Effector memory CD4-positive, alpha-beta T cell (primary cell): ENCODE measurements around the gene MTMR2.

Experiments
- DNase-seq, 3 donors: peaks; one replicate each; pipeline ENCODE4 v3.0.0-alpha.2; 2020
- H3K27ac ChIP-seq: 2 replicates; pipeline ENCODE4 v1.7.0; 2013; ENCODE audit warnings: mild to moderate bottlenecking, low read length, moderate library complexity; ENCODE audit not compliant: insufficient read depth, poor library complexity, severe bottlenecking
- H3K27me3 ChIP-seq: replicated peaks from 2 replicates; pipeline ENCODE4 v1.7.0; 2013; ENCODE audit warnings: mild to moderate bottlenecking, low read length; ENCODE audit not compliant: insufficient read depth, control insufficient read depth, poor library complexity, severe bottlenecking
- H3K36me3 ChIP-seq: 2 replicates; pipeline ENCODE4 v1.7.0; 2013; ENCODE audit warnings: mild to moderate bottlenecking, low read length, moderate library complexity; ENCODE audit not compliant: control insufficient read depth, insufficient read depth
- H3K4me1 ChIP-seq: 2 replicates; pipeline ENCODE4 v1.7.0; 2013; ENCODE audit warnings: low read length, mild to moderate bottlenecking; ENCODE audit not compliant: control insufficient read depth, insufficient read depth, poor library complexity, severe bottlenecking
- H3K4me3 ChIP-seq: 2 replicates; pipeline ENCODE4 v1.7.0; 2013; ENCODE audit warnings: low read length, low read depth, mild to moderate bottlenecking; ENCODE audit not compliant: insufficient read depth, poor library complexity, severe bottlenecking
- H3K9me3 ChIP-seq: 2 replicates; pipeline ENCODE4 v1.7.0; 2013; ENCODE audit warnings: mild to moderate bottlenecking, low read length, moderate library complexity; ENCODE audit not compliant: control insufficient read depth
- total RNA-seq, 3 donors: gene quantifications; one replicate each; lab custom pipeline; 2026; lab: John Stamatoyannopoulos, UW

The MTMR2 gene
- total RNA-seq: 13.8 to 20.3 (median 14.8) reads per million in 3 donors

- Histone ChIP-seq H3K9me3 (no peaks in the 10 kb centered on the region), H3K27me3 (no peaks in the 10 kb centered on the region), H3K4me1 (peaks cover 5% of the 10 kb centered on the region), H3K4me3 (peak within 1 kb of the TSS; percentile 90), H3K36me3 (no peaks in the 10 kb centered on the region), H3K27ac (peak within 1 kb of the TSS; percentile 51)
- DNase-seq: peak; percentile 2 to 29 (median 4)
Observed at GRCh38 chr11:95923728-95924413, at the start of gene MTMR2. Gene MTMR2 (minus strand): TSS chr11:95924107. CDS start chr11:95923954, 153 bp downstream.

- Histone ChIP-seq H3K27ac (no peak overlapping the region), H3K9me3 (no peaks in the 10 kb centered on the region)
- DNase-seq: no peak
Observed at GRCh38 chr11:95972060-95972459, 48.2 kb upstream of the MTMR2 start.

GRCh38 chr11:95968585-95968984, 44.7 kb upstream of the MTMR2 start:
- H3K4me1 ChIP-seq: no peaks in the 10 kb centered on the region
- no peak overlapping the region for H3K4me3 ChIP-seq
- no peaks in the 10 kb centered on the region for H3K9me3 ChIP-seq
- H3K36me3 ChIP-seq: no peaks in the 10 kb centered on the region
- H3K27me3 ChIP-seq: no peaks in the 10 kb centered on the region
- no peak for DNase-seq
- H3K27ac ChIP-seq: no peak overlapping the region

More at GRCh38 chr11:95972060-95972459, 48.2 kb upstream of the MTMR2 start:
- Histone ChIP-seq H3K4me1 (no peaks in the 10 kb centered on the region), H3K27me3 (no peaks in the 10 kb centered on the region), H3K4me3 (no peak overlapping the region), H3K36me3 (no peaks in the 10 kb centered on the region)

GRCh38 chr11:95964281-95964680, 40.4 kb upstream of the MTMR2 start:
- Histone ChIP-seq H3K4me1 (no peaks in the 10 kb centered on the region), H3K9me3 (no peaks in the 10 kb centered on the region), H3K4me3 (no peak overlapping the region), H3K27ac (no peak overlapping the region), H3K36me3 (no peaks in the 10 kb centered on the region), H3K27me3 (no peaks in the 10 kb centered on the region)
- DNase-seq: no peak

- Histone ChIP-seq H3K27me3 (no peaks in the 10 kb centered on the region), H3K36me3 (no peaks in the 10 kb centered on the region), H3K27ac (no peak overlapping the region), H3K4me1 (no peaks in the 10 kb centered on the region), H3K9me3 (no peaks in the 10 kb centered on the region), H3K4me3 (no peak overlapping the region)
- DNase-seq: no peak
Observed at GRCh38 chr11:95961758-95962157, 37.9 kb upstream of the MTMR2 start.

GRCh38 chr11:95950905-95951304, 27.0 kb upstream of the MTMR2 start:
- Histone ChIP-seq H3K27me3 (no peaks in the 10 kb centered on the region), H3K4me3 (no peak overlapping the region), H3K27ac (no peak overlapping the region), H3K9me3 (no peaks in the 10 kb centered on the region), H3K4me1 (no peaks in the 10 kb centered on the region), H3K36me3 (no peaks in the 10 kb centered on the region)
- no peak for DNase-seq

- no peaks in the 10 kb centered on the region for H3K36me3 ChIP-seq
- no peak overlapping the region for H3K4me3 ChIP-seq
- DNase-seq: no peak
- H3K27me3 ChIP-seq: no peaks in the 10 kb centered on the region
- H3K4me1 ChIP-seq: no peaks in the 10 kb centered on the region
- no peak overlapping the region for H3K27ac ChIP-seq
- no peaks in the 10 kb centered on the region for H3K9me3 ChIP-seq
Observed at GRCh38 chr11:95948637-95949036, 24.7 kb upstream of the MTMR2 start.

GRCh38 chr11:95944623-95945022, 20.7 kb upstream of the MTMR2 start:
- Histone ChIP-seq H3K27ac (no peak overlapping the region), H3K9me3 (no peaks in the 10 kb centered on the region), H3K36me3 (no peaks in the 10 kb centered on the region), H3K4me1 (no peaks in the 10 kb centered on the region), H3K4me3 (no peak overlapping the region), H3K27me3 (no peaks in the 10 kb centered on the region)
- DNase-seq: no peak

- H3K27ac ChIP-seq: no peak overlapping the region
- no peaks in the 10 kb centered on the region for H3K4me1 ChIP-seq
- no peak for DNase-seq
- H3K36me3 ChIP-seq: no peaks in the 10 kb centered on the region
- no peaks in the 10 kb centered on the region for H3K9me3 ChIP-seq
- no peaks in the 10 kb centered on the region for H3K27me3 ChIP-seq
- H3K4me3 ChIP-seq: no peak overlapping the region
Observed at GRCh38 chr11:95943546-95943945, 19.6 kb upstream of the MTMR2 start.

- no peak overlapping the region for H3K4me3 ChIP-seq
- no peaks in the 10 kb centered on the region for H3K9me3 ChIP-seq
- H3K27me3 ChIP-seq: no peaks in the 10 kb centered on the region
- no peak overlapping the region for H3K27ac ChIP-seq
- no peaks in the 10 kb centered on the region for H3K36me3 ChIP-seq
- H3K4me1 ChIP-seq: no peaks in the 10 kb centered on the region
- no peak for DNase-seq
Observed at GRCh38 chr11:95939091-95939490, 15.2 kb upstream of the MTMR2 start.
